GM21526 (cell line): ENCODE results near the gene PDRG1.

Source experiments
- ATAC-seq: cut with Tn5 transposase; IDR thresholded peaks from one replicate; pipeline ENCODE4 v1.9.1; 2021; ENCODE audit warnings: moderate library complexity; ENCODE audit not compliant: unreplicated experiment, low FRiP score

The PDRG1 gene

DNA sequence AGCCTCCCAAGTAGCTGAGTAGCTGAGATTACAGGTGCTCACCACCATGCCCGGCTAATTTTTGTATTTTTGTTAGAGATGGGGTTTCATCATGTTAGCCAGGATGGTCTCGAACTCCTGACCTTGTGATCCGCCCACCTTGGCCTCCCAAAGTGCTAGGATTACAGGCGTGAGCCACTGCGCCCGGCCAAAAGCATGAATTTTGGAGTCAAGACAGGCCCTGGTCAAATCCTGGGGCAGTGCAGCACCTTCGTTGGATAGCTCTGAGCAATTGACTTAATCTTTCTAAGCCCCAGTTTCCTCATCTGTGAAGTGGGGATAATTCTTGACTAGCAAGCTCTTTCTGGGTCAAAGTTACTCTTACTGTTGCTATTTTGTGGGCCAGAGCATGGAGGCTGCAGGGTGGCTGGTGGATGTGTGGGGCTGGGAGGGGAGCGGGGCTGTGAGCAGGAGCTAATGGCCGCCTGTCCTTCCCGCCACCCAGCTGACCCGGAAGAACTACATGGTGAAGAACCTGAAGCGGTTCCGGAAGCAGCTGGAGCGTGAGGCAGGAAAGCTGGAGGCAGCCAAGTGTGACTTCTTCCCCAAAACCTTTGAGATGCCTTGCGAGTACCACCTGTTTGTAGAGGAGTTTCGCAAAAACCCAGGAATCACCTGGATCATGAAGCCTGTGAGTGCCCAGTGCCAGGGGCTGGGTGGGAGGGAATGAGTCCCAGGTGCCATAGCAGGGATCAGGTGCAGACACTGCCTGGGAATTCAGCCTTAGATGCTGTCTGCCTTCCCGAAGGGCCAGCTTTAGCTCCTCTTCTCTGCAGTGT, 42.4 kb downstream of the PDRG1 start:
- ATAC-seq, result no peak

DNA sequence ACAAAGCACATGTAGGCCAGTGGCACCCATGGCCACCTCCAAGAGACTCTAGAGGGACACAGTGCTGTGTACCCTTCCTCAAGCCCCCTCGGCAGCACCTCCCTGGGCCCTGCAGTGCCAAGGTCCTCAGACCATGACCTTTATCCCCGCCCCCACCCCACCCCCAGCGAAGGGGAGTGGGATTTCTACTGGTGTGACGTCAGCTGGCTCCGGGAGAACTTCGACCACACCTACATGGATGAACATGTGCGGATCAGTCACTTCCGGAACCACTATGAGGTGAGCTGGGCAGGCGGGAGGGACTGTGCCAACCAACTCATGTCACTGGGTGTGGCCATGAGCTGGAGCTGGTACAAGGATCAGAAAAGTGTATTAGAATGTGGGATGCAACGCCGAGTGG, 43.4 kb downstream of the PDRG1 start:
- ATAC-seq, result no peak

DNA sequence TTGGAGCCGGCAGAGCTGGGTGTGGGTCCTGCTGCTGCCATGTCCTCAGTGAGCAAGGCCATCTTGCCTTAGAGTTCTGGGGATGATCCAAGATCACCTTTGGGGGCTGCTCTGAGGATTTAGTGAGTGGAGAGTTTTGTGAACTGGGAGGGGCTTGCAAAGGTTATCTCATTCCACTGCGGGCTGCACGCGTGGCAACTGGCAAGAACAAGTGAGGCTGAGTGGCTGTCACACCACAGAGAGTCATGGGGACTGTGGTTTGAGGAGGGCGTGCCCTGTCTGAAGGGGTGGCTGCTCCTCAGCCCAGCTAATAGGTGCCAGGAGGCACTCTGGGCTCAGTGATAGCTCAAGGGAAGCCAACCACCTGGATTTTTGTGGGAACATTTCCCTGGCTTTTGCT, 43.8 kb downstream of the PDRG1 start:
- no peak for ATAC-seq

DNA sequence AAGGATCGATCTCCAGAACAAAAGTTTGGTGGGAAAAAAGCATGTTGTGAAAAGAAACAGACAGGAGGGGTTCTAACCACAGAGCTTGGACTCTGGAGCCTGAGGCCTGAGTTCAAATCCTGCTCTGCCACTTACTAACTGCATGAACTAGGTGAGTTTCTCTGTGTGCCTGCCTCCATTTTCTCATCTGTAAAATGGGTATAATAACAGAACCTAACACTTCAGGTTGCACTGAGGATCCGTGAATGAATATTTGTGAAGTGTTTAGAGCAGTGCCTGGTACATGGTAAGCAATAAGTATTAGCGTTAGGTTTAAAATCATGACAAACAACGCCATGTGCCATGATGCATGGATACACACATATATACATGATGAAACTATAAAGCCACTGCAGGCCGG, 44.8 kb downstream of the PDRG1 start:
- ATAC-seq, result no peak

DNA sequence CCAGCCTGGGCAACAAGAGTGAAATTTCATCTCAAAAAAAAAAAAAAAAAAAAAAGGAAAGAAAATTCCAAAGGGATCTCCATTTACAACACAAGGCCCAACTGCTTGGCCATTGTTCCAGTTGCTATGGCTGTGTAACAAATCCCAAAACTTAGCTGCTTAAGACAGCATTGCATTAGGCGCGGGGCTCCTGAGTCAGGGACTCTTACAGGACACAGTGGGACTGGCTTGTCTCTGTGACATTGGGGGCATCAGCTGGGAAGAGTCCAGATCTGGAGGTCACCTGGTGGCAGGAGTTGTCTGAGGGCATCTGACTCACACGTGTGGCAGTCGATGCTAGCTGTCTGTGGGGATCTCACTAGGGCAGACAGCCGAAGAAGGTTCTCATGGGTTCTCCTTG, 45.8 kb downstream of the PDRG1 start:
- no peak for ATAC-seq

DNA sequence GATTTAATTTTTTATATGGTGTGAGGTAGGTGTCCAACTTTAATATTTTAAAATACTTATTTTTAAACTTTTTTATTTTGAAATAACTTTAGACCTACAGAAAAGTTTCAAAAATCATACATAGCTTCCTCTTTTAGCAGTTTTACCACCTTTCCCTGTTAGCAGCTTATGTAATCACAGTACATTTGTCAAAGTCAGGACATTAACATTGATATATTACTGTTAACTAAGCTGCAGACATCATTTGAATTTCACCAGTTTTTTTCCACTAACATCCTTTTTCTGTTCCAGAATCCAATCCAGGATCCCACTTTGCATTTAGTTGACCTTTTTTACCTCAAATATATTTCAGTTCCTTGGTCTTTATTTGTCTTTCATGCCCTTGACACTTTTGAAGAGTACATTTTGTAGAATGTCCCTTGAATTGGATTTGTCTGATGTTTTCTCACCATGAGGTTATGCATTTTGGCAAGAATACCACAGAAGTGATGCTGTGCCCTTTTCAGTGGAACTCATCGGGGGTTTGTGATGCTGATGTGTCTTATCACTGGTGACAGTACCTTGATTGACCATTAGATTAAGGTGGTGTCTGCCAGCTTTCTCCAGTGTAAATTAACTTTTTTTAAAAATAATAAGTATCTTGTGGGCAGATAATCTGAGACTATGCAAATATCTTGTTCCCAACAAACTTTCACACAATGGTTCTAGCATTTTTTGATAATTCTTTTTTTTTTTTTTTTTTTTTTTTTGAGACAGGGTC, 48.0 kb downstream of the PDRG1 start:
- no peak for ATAC-seq

DNA sequence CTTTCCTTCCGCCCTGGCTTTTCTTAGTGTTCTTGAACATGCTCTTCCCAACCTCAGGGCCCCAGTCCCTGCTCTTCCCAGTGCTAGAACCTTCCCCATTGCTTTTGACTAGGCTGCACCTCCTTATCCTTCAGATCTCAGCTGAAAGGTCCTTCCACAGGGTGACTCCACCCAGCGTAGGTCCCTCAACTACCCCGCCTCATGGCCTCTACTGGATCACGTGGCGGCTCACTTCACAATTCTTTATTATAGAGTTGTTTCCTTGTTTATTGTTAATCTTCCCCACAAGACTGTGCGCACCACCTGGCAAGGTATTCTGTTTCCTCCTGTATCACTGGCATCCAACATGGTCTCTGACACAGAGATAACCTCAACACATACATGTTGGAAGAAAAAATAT, 50.2 kb downstream of the PDRG1 start:
- ATAC-seq, result no peak

DNA sequence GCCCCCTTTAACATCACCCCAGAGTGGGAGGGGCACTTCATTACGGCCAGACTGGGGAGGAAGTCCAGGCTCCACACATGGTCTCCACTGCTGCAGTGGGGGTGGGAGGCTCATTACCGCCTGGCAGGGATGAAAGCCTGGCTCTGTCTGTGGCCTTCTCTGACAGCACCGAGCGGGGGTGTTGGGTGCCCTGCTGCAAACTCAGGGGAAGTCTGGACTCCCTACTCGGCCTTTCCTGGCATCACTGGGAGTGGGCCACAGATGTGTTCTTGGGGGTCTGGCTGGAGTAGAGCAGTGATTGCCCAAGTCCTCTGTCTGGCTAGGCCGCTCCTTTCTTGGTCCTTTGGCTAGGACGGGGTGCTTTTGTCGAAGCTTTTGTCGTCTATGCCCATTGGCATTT, 54.3 kb downstream of the PDRG1 start:
- no peak for ATAC-seq

DNA sequence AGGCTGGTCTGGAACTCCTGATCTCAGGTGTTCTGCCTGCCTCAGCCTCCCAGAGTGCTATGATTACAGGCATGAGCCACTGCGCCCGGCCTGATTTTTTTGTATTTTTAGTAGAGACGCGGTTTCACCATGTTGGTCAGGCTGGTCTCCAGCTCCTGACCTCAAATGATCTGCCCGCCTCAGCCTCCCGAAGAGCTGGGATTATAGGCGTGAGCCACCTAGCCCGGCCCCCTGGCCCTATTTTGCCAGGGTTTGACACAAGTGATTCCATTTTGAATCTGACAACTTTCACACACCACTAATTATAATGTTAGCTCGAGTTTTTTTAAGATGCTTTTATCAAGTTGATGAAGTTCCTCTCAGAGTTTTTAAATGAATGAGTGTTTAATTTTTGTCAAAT, 55.8 kb downstream of the PDRG1 start:
- no peak for ATAC-seq

DNA sequence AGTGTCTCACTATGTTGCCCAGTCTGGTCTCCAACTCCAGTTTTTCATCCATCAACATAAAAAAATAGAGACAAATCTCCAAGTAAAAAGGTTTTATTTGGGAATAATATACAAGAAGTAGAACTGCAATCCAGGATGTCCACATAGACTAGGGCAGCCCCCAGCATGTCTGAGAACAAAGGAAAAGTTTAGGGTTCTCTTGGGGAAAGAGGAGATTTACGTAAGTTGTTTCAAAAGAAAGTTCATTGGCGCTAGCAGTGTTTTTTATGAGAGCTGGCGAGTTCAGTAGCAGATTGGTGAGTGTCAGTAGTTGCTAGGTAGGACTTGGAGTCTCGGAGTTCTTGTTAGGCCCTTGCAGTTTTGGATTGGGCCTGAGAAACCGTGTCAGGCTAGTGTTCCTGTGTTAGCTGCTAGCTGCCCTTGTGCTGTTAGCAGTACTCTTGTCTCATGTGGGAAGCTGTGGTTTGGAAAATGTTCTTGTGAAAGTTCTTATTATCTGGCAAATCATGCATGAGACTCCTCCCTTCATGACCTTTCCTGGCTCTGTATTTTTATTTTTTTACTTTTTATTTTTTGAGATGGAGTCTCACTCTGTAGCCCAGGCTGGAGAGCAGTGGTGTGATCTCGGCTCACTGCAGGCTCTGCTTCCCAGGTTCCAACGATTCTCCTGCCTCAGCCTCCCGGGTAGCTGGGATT, 56.7 kb downstream of the PDRG1 start:
- ATAC-seq, result peak; percentile 98
